Kidney (tissue), 14 donors: ENCODE results near the gene PEX14. TPM values are rescaled to one million over a fixed set of nuclear protein-coding genes. Genes with fewer than 3 reads are reported as not detected.

Experiments
- DNase-seq, 5 donors: peaks; one replicate each; pipeline ENCODE4 v3.0.0-alpha.2; 2013 to 2020
- FAIRE-seq: peaks from 2 replicates; lab custom pipeline; 2012; peaks lifted over from hg19 to GRCh38; lab: Jason Lieb, UNC
- H3K27ac ChIP-seq, 2 donors: one replicate each; pipeline ENCODE4 v1.7.0; 2013; ENCODE audit warnings: low read depth in 2 of 2, low read length in 2 of 2, inconsistent platforms in 1 of 2
- H3K27me3 ChIP-seq: one replicate; pipeline ENCODE4 v1.7.1; 2013; ENCODE audit warnings: low read length, inconsistent platforms; ENCODE audit not compliant: control insufficient read depth, insufficient read depth
- H3K36me3 ChIP-seq, 3 donors: one replicate each; pipeline versions ENCODE4 v1.7.0 to v1.7.1; 2013; ENCODE audit warnings: low read length in 3 of 3, control low read depth in 1 of 3, inconsistent platforms in 1 of 3; ENCODE audit not compliant: insufficient read depth in 3 of 3, control insufficient read depth in 2 of 3
- H3K4me1 ChIP-seq, 3 donors: one replicate each; pipeline versions ENCODE4 v1.7.0 to v1.7.1; 2013; ENCODE audit warnings: low read length in 3 of 3, inconsistent platforms in 1 of 3, low read depth in 1 of 3; ENCODE audit not compliant: control insufficient read depth in 2 of 3, insufficient read depth in 2 of 3
- H3K4me3 ChIP-seq, 3 donors: one replicate each; pipeline versions ENCODE4 v1.7.0 to v1.8.1; 2013; ENCODE audit warnings: low read length in 3 of 3, control low read depth in 1 of 3, inconsistent platforms in 1 of 3
- H3K9ac ChIP-seq, 3 donors: one replicate each; pipeline versions ENCODE4 v1.7.0 to v1.7.1; 2013; ENCODE audit warnings: low read length in 3 of 3, control low read depth in 1 of 3, inconsistent platforms in 1 of 3
- H3K9me3 ChIP-seq, 3 donors: one replicate each; pipeline versions ENCODE4 v1.7.0 to v1.7.1; 2013; ENCODE audit warnings: low read length in 3 of 3, control low read depth in 1 of 3, inconsistent platforms in 1 of 3; ENCODE audit not compliant: control insufficient read depth in 2 of 3, insufficient read depth in 1 of 3
- intact Hi-C: fragments of 100-400 bp; cut with DNase I; formaldehyde crosslinking; loops from one replicate; pipeline ENCODE4 v1.11.1; 2022
- polyA plus RNA-seq: library from polyadenylated mRNA; stranded (reverse); fragments of 350-450 nt; fragmentation: Illumina TruSeq; extraction: RNeasy Lipid Tissue Mini Kit (QIAGEN cat#74804); gene quantifications from one replicate; pipeline ENCODE4 v1.2.3, GENCODE V29; 2014; ENCODE audit warnings: low read depth, low replicate concordance; ENCODE audit not compliant: insufficient read depth
- total RNA-seq: library from RNA; stranded (reverse); fragmentation: NEBNext Ultra II Directional; extraction: Animal tissue kit (Norgen Biotek cat#: 25700); gene quantifications from one replicate; pipeline ENCODE4 v1.2.1, GENCODE V29; 2021
- TF ChIP-seq, protein P1 (sequence below): IDR thresholded peaks from 3 replicates; pipeline ENCODE4 v1.5.1; 2012; ENCODE audit warnings: mild to moderate bottlenecking, moderate library complexity, borderline replicate concordance; ENCODE audit not compliant: insufficient read depth; ENCODE audit errors: extremely low read depth
- donor health status: control.
- donor health status: control.
- donor health status: control.
- donor health status: control.
- donor health status: control.
- donor health status: DM: yes; HTN: yes; CAD: no.
- donor health status: Normal renal cell carcinoma (clear cell type).

The PEX14 gene
- total and polyA plus RNA-seq, 2 donors from 2014 or later: 22.8 to 25.8 TPM

DNA sequence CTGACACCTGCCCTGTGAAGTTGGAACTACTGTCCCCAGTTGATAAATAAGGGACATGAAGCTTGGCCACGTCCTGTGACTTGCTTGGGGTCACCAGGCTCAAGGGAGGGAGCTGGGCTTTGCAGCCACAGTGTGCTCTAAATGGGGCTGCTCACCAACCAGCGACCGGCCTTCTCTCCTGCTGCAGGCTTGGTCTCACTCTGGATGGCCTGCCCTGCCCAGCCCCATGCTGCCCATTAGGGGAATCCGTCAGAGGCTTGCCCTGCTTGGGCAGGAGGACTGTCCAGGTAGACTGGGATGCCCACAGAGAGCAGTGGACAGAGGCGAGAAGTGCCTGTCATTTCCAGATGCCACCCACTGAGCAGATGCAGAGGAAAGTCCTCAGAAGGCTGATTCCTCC is 45.8 kb upstream of the PEX14 start:
- H3K36me3 ChIP-seq: no peaks in the 10 kb centered on the region
- FAIRE-seq (no peak), DNase-seq (peak in 2 of 5 donors; percentile 51 to 67)
- no peak overlapping the region for H3K27ac ChIP-seq
- no peak overlapping the region for H3K9ac ChIP-seq
- TF ChIP-seq, protein P1, sequence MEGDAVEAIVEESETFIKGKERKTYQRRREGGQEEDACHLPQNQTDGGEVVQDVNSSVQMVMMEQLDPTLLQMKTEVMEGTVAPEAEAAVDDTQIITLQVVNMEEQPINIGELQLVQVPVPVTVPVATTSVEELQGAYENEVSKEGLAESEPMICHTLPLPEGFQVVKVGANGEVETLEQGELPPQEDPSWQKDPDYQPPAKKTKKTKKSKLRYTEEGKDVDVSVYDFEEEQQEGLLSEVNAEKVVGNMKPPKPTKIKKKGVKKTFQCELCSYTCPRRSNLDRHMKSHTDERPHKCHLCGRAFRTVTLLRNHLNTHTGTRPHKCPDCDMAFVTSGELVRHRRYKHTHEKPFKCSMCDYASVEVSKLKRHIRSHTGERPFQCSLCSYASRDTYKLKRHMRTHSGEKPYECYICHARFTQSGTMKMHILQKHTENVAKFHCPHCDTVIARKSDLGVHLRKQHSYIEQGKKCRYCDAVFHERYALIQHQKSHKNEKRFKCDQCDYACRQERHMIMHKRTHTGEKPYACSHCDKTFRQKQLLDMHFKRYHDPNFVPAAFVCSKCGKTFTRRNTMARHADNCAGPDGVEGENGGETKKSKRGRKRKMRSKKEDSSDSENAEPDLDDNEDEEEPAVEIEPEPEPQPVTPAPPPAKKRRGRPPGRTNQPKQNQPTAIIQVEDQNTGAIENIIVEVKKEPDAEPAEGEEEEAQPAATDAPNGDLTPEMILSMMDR: no peak
- intact Hi-C loops: loop anchor here (10.0 kb wide), 1 partner anchor 54 kb away; no protein-coding TSS in a partner anchor
- H3K9me3 ChIP-seq: no peaks in the 10 kb centered on the region
- H3K27me3 ChIP-seq: no peaks in the 10 kb centered on the region
- H3K4me1 ChIP-seq: peaks cover 3 to 12% (median 9%) of the 10 kb centered on the region in 3 donors
- no peak overlapping the region for H3K4me3 ChIP-seq

DNA sequence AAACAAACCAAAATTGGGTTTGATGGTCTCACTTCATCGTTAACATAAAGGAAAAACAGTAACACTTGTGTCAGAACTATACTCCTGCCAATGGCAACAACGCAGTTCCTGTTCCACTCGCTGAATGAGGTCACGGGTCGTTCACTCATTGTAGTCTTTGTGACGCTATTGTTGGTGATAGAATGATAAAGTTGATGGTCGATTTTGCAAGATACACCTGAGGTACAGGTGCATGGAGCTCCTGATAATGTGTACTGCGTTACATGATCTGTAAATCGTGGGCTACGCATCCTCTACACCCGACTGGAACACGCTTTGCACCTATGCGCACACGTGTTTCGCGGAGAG is 44.9 kb upstream of the PEX14 start:
- H3K4me1 ChIP-seq: peaks cover 3 to 15% (median 9%) of the 10 kb centered on the region in 3 donors
- intact Hi-C loops: loop anchor here (10.0 kb wide), 1 partner anchor 55 kb away; no protein-coding TSS in a partner anchor
- H3K27me3 ChIP-seq: no peaks in the 10 kb centered on the region
- no peak overlapping the region for H3K27ac ChIP-seq
- no peaks in the 10 kb centered on the region for H3K9me3 ChIP-seq
- FAIRE-seq: no peak
- no peaks in the 10 kb centered on the region for H3K36me3 ChIP-seq
- H3K9ac ChIP-seq: peak overlapping the region in 2 of 3 donors; percentile 62 to 78
- TF ChIP-seq, protein P1: no peak
- DNase-seq: peak in 3 of 5 donors; percentile 22 to 40 (median 35)
- peak overlapping the region; percentile 21 to 98 (median 74) for H3K4me3 ChIP-seq

DNA sequence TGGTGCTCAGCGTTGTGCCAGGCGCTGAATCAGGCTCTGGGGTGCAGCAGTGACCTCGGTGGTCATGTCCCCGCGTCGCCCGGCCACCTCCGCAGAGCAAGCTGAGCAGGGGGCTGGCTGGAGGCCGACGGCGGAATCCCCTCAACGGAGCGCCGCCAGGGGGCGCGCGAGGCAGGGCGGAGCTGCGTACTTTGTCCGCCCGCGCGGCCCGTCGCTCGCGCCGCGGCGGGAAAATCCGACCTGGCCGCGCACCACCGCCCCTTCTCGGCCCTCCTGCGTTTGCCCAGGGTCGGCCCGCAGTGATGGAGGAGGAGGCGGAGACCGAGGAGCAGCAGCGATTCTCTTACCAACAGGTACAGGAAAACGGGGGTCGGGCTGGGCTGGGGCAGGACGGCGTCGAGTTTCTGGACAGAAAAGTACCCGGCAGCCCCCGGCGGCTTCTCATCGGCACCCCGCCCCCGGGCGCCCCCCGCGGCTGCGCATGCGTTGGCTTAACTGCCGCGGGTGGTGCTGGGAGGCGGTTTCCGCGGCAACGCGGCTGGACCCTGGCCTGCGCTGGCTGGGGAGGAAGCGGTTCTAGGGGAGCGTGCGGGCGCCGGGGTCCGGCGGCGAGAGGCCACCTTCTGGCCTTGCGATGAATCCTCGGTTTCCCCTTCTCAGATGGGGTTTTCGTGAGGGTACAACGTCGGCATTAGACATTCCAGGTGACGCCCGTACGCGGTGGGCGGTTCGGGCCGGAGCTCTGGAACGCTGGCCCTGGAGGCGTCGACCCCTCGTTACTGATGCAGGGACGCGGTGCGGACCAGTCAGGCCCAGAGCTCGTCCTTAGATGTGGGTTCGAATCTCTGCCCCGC is 44.3 kb upstream of the PEX14 start, which contains the start of gene CENPS:
TSS of gene CENPS (plus strand) at position 218 of the 854 bp plus-strand sequence. CDS start at position 303, 85 bp downstream.
- intact Hi-C loops: no loop called here
- H3K27me3 ChIP-seq: no peaks in the 10 kb centered on the region
- peak within 1 kb of the TSS; percentile 74 to 98 (median 93) for H3K4me3 ChIP-seq
- DNase-seq (peak; percentile 92 to 96 (median 96)), FAIRE-seq (no peak)
- no peaks in the 10 kb centered on the region for H3K36me3 ChIP-seq
- peak within 1 kb of the TSS; percentile 8 to 63 for H3K27ac ChIP-seq
- H3K4me1 ChIP-seq: peaks cover 3 to 15% (median 9%) of the 10 kb centered on the region in 3 donors
- H3K9me3 ChIP-seq: no peaks in the 10 kb centered on the region
- H3K9ac ChIP-seq: peak within 1 kb of the TSS; percentile 78 to 91 (median 83)
- TF ChIP-seq, protein P1: peak; percentile 91
